Anterior cingulate cortex (tissue), 58 donors: Measurements from ENCODE around the gene ZNF280B.

Experiments used
- DNase-seq, 58 donors: peaks; one replicate each; lab custom pipeline; 2025; lab: John Stamatoyannopoulos, UW

The ZNF280B gene, protein sequence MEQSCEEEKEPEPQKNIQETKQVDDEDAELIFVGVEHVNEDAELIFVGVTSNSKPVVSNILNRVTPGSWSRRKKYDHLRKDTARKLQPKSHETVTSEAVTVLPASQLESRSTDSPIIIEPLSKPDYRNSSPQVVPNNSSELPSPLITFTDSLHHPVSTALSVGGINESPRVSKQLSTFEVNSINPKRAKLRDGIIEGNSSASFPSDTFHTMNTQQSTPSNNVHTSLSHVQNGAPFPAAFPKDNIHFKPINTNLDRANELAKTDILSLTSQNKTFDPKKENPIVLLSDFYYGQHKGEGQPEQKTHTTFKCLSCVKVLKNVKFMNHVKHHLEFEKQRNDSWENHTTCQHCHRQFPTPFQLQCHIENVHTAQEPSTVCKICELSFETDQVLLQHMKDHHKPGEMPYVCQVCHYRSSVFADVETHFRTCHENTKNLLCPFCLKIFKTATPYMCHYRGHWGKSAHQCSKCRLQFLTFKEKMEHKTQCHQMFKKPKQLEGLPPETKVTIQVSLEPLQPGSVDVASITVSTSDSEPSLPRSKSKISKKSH

GRCh38 chr22:22508274-22509176 is at the start of gene ZNF280B:
Gene ZNF280B (minus strand): TSS chr22:22508742. CDS start chr22:22489398, 19,344 bp downstream.
- peak in 56 of 58 donors; percentile 15 to 82 (median 58) for DNase-seq

- no peak for DNase-seq
These were observed 48.7 kb upstream of the ZNF280B start for GRCh38 chr22:22556995-22557925.

GRCh38 chr22:22556578-22556977 is 48.0 kb upstream of the ZNF280B start:
- no peak for DNase-seq

GRCh38 chr22:22555596-22555995 is 47.1 kb upstream of the ZNF280B start:
- DNase-seq = no peak

- DNase-seq = no peak
These were observed 46.2 kb upstream of the ZNF280B start for GRCh38 chr22:22554587-22555284.

DNA sequence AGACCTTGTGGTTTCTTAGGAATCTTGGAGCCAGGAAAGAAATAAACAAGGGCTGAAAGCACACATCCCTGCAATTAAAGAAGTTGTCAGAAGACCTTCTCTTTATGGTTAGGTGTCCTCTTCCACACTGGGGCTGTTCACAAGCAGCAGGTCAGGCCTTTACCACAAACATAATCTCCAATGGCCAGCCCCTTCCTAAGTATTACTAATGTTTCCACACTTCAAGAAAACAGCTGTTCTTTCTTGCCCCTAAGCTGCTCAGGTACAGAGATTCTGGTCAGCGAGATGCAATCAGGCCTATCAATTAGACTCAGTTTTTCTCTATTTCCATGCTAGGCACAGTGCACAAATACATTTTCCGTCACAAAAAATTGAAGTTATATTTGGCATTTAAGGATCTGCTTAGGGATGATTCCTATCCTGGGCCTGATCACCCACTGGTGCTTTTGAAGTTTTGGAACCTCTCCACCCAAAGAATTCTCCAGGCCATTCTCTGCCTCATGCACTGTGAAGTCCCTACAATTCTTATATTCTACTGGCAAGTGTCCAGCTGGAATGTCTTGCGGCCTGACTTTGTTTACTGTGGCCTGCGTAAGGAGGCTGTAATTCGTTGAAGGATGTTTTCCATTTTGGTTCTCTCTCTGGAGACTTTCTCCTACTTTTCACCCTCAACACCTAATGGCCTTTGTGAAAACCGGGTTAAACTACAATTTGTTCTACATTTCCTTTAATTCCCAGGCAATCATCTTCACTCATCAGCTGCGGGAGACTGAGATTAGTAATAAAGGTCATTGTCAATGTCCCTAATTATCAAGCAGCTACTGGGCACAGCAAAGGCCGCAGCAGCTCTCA is 45.4 kb upstream of the ZNF280B start:
- DNase-seq = no peak

- no peak for DNase-seq
These were observed 44.6 kb upstream of the ZNF280B start for GRCh38 chr22:22553141-22553540.

DNA sequence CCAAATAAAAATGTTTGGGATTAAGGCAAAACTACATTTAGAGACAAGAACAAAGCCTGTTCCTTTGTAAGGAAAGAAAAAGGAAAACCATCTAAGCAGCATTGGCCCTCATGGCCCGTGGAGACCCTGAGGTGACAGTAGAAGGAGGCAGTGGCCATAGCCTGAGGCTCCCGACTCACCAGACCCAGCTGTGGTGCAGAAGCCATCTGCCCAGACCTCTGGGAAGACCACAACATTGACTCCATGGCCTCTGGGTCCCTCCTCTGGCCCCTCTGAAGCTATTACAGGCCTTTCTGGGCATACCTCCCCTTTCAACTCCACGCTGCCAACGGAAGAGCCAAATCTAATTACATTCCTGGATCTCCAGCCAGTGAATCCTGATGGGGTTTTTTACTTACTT is 44.1 kb upstream of the ZNF280B start:
- DNase-seq = no peak

GRCh38 chr22:22550789-22551434 is 42.4 kb upstream of the ZNF280B start:
- DNase-seq = no peak

GRCh38 chr22:22548910-22549309 is 40.4 kb upstream of the ZNF280B start:
- no peak for DNase-seq

DNA sequence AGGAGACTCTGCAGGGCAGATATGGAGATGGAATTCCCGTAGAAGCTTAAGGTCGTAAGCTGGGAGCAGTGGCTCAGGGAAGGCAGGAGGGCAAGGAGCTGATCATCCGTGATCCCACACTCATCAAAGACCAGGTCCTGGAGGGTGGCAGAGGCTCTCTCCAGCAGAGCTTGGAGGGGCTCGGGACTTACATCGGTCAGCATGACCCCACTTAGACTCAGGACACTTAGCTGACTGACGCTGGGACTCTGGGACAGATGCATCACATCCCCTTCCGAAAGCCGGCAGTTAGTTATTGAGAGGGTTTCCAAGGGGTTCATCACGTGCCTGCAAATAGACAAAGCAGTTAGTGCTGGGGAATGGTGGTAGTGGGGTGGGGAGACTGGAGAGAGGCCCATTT is 39.8 kb upstream of the ZNF280B start:
- DNase-seq = no peak

GRCh38 chr22:22547692-22548300 is 39.3 kb upstream of the ZNF280B start:
- DNase-seq = no peak

DNA sequence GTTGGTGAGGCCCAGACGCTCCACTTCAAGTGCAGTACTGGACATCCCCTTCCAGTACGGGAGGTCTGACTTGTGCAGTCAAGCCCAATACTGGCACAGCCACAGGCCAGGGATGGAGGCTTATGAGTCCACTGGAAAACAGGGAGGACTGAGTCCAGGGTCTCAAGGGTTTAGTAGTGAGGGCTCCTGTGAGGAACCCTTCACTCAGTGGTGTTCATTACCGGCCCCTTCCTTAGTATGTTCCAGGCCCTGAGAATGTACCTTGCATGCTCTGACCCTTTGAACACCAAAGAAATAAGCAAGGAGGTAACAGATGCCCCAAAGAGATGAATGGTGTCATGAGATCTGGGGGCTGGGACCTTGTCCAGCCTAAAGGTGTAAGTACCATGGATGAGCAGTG is 38.7 kb upstream of the ZNF280B start:
- DNase-seq = no peak

GRCh38 chr22:22546490-22546889 is 37.9 kb upstream of the ZNF280B start:
- peak in 2 of 58 donors; percentile 2 to 3 for DNase-seq

DNA sequence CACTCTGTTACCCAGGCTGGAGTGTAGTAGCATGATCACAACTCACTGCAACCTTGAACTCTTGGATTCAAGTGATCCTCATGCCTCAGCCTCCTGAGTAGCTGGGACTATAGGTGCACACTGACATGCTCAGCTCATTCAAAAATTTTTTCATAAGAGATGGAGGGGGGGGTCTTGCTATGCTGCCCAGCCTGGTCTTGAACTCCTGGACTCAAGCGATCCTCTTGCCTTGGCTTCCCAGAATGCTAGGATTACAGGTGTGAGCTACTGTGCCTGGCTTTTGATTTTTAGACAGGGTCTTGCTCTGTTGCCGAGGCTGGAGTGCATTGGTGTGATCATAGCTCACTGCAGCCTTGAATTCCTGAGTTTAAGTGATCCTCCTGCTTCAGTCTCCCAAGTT is 36.5 kb upstream of the ZNF280B start:
- DNase-seq = no peak

GRCh38 chr22:22538226-22538989 is 29.9 kb upstream of the ZNF280B start:
- no peak for DNase-seq

DNA sequence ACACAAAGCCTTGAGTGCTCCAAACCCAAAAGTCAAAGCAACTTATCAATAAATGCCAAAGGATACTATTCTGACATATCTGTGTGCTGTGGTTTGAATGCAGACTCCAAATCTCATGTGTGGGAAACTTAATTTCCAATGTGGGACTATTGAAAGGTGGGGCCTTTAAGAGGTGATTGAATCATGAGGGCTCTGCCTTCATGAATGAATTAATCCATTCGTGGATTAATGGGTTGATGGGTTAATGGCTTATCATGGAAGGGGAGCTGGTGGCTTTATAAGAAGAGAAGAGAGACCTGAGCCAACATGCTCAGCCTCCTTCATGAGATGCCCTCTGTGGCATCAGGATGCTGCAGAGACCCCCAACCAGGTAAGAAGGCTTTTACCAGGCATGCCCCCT is 28.4 kb upstream of the ZNF280B start:
- no peak for DNase-seq
